K562 (cell line): ENCODE measurements around the gene COL15A1. TPM values are rescaled to one million over a fixed set of nuclear protein-coding genes. Genes with fewer than 3 reads are reported as not detected.
A peak's percentile ranks its signal among the peaks of the same experiment; 100 is the strongest.

ENCODE experiments used
- CBX3 ChIP-seq, 2 experiments: IDR thresholded peaks; 1 replicate in 1 of 2; 2 replicates in 1 of 2; pipeline ENCODE4 v1.6.1; 2012; ENCODE audit warnings: inconsistent platforms in 2 of 2, low read length in 2 of 2, borderline replicate concordance in 1 of 2, control low read depth in 1 of 2
- CTBP1 ChIP-seq: fragments of 450-650 bp; IDR thresholded peaks from 2 replicates; pipeline ENCODE4 v1.6.1; 2016; ENCODE audit warnings: borderline replicate concordance
- EGR1 ChIP-seq: fragments of 450-650 bp; conservative IDR thresholded peaks from 2 replicates; pipeline ENCODE4 v1.6.1; 2017; ENCODE audit warnings: mild to moderate bottlenecking
- GATA2 ChIP-seq: sonication (generic); formaldehyde crosslinking; IDR thresholded peaks from 2 replicates; pipeline ENCODE4 v1.4.0; 2020; ENCODE audit warnings: mild to moderate bottlenecking, missing genetic modification reagents
- HDAC1 ChIP-seq, 2 experiments: fragments of 450-650 bp; IDR thresholded peaks; 2 replicates each; pipeline ENCODE4 v1.6.1; 2016 to 2017; ENCODE audit warnings: inconsistent platforms in 1 of 2, mild to moderate bottlenecking in 1 of 2, moderate library complexity in 1 of 2
- KDM5B ChIP-seq: fragments of 200-600 bp; sonication (generic); IDR thresholded peaks from 2 replicates; pipeline ENCODE4 v1.6.1; 2012; ENCODE audit warnings: low read depth, mild to moderate bottlenecking, moderate library complexity, low read length, control low read depth, inconsistent platforms; ENCODE audit not compliant: insufficient replicate concordance
- LARP7 ChIP-seq: fragments of 450-650 bp; IDR thresholded peaks from 2 replicates; pipeline ENCODE4 v1.6.1; 2016
- MTA2 ChIP-seq: fragments of 450-650 bp; IDR thresholded peaks from 2 replicates; pipeline ENCODE4 v1.6.1; 2016; ENCODE audit warnings: low read depth
- PHB2 ChIP-seq: fragments of 450-650 bp; IDR thresholded peaks from 2 replicates; pipeline ENCODE4 v1.6.1; 2017; ENCODE audit warnings: low read depth
- POLR2G ChIP-seq: fragments of 200-400 bp; formaldehyde crosslinking; IDR thresholded peaks from 2 replicates; pipeline ENCODE4 v1.6.1; 2017; ENCODE audit warnings: low read depth, mild to moderate bottlenecking, antibody characterized with exemption, low read length, moderate library complexity
- ZNF830 ChIP-seq: fragments of 250-450 bp; sonication (Bioruptor Pico); IDR thresholded peaks from 2 replicates; pipeline ENCODE4 v1.5.0; 2021; ENCODE audit warnings: mild to moderate bottlenecking
- polyA plus RNA-seq, 8 experiments: library from polyadenylated mRNA; depleted of rRNA in 4 of 8; stranded (reverse) in 5 of 8; unstranded in 3 of 8; fragments of >200 nt; fragmentation: Nextera tagmentation in 2 of 8; fragmentation: Illumina TruSeq in 1 of 8; extraction: Ambion mirVana in 2 of 8; extraction: Trizol in 1 of 8; gene quantifications; 2 replicates each; pipeline versions ENCODE4 v1.2.1 to v1.2.3, GENCODE V29; 2011 to 2014; ENCODE audit warnings: inconsistent platforms in 1 of 8, missing spikeins in 1 of 8
- total RNA-seq, 7 experiments: library from RNA; depleted of rRNA in 6 of 7; stranded (reverse); fragments of >200 nt in 6 of 7; fragmentation: Illumina TruSeq in 2 of 7; extraction: Trizol in 2 of 7; gene quantifications; 2 replicates each; pipeline versions ENCODE4 v1.2.1 to v1.2.3, GENCODE V29; 2011 to 2021; ENCODE audit warnings: low replicate concordance in 1 of 7
- TF ChIP-seq, protein P1 (sequence below): fragments of 450-650 bp; formaldehyde crosslinking; IDR thresholded peaks from 2 replicates; pipeline ENCODE4 v1.4.0; 2020; ENCODE audit warnings: mild to moderate bottlenecking
- TF ChIP-seq, protein P2 (sequence below): IDR thresholded peaks from 2 replicates; pipeline ENCODE4 v1.6.1; 2011; ENCODE audit warnings: borderline replicate concordance, low read depth, mild to moderate bottlenecking, moderate library complexity, low read length; ENCODE audit not compliant: insufficient read depth, poor library complexity, severe bottlenecking
- TF ChIP-seq, protein P3 (sequence below), 2 experiments: fragments of 450-650 bp; IDR thresholded peaks; 2 replicates each; pipeline ENCODE4 v1.6.1; 2018; ENCODE audit warnings: mild to moderate bottlenecking in 2 of 2, low read depth in 1 of 2; ENCODE audit not compliant: partially characterized antibody in 2 of 2

COL15A1 gene
- total and polyA plus RNA-seq, 9 of the 15 experiments (the other 6 are each of a cell fraction or from before 2014, with no cell fraction given): 0.46 to 5.1 (median 2.6) TPM

DNA sequence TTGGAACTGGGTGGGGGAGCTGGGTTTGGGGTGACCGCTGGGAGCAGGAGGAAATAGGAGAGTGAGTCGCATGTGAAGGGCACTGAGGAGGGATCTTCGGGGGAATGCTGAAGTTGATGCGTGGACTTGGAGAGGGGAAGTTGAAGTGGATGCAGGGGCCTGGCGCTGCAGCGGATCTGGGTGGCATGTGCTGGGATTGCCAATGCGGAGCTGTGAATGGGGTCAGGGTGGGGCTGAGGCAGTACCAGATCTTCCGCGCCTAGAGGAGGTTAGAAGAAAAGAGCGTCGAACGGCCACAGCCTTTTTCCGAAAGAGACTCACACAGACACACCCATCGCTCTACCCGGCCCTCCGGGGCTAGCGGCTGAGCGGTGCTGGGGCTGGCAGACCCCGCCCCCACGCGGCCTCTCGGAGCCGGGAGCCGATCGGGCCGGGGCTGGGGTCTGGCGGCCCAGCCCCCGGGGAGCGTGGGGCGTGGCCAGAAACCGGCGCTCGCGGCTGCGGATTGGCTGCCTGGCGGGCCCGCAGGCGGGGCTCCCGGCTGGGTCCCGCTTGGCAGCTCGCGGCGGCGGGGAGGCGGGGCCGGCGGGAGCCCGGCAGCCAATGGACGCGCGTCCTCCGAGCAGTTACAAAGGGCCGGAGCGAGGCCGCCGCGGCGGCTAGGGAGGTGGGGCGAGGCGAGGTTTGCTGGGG lies 160.9 kb downstream of the COL15A1 start, which contains the start of gene TGFBR1 (continued):
- TF ChIP-seq ZNF830 (CRISPR knock-in tag): no peak
- peak; percentile 21; the same call in 1 of the 2 replicates for TF ChIP-seq EGR1
- TF ChIP-seq POLR2G: peak; percentile 91
- TF ChIP-seq, protein P1, sequence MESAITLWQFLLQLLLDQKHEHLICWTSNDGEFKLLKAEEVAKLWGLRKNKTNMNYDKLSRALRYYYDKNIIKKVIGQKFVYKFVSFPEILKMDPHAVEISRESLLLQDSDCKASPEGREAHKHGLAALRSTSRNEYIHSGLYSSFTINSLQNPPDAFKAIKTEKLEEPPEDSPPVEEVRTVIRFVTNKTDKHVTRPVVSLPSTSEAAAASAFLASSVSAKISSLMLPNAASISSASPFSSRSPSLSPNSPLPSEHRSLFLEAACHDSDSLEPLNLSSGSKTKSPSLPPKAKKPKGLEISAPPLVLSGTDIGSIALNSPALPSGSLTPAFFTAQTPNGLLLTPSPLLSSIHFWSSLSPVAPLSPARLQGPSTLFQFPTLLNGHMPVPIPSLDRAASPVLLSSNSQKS (CRISPR knock-in tag): no peak
- TF ChIP-seq, protein P2, sequence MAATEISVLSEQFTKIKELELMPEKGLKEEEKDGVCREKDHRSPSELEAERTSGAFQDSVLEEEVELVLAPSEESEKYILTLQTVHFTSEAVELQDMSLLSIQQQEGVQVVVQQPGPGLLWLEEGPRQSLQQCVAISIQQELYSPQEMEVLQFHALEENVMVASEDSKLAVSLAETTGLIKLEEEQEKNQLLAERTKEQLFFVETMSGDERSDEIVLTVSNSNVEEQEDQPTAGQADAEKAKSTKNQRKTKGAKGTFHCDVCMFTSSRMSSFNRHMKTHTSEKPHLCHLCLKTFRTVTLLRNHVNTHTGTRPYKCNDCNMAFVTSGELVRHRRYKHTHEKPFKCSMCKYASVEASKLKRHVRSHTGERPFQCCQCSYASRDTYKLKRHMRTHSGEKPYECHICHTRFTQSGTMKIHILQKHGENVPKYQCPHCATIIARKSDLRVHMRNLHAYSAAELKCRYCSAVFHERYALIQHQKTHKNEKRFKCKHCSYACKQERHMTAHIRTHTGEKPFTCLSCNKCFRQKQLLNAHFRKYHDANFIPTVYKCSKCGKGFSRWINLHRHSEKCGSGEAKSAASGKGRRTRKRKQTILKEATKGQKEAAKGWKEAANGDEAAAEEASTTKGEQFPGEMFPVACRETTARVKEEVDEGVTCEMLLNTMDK: no peak
- peak in 1 of 2 experiments; percentile 78; a peak in 2 of 4 replicates for TF ChIP-seq HDAC1 (IDR thresholded peaks at IDR 0.05)
- no peak for TF ChIP-seq CBX3 (IDR thresholded peaks at IDR 0.05; ENCODE audit: borderline replicate concordance in 1 of 2, low read length in 2 of 2)
- TF ChIP-seq, protein P3, sequence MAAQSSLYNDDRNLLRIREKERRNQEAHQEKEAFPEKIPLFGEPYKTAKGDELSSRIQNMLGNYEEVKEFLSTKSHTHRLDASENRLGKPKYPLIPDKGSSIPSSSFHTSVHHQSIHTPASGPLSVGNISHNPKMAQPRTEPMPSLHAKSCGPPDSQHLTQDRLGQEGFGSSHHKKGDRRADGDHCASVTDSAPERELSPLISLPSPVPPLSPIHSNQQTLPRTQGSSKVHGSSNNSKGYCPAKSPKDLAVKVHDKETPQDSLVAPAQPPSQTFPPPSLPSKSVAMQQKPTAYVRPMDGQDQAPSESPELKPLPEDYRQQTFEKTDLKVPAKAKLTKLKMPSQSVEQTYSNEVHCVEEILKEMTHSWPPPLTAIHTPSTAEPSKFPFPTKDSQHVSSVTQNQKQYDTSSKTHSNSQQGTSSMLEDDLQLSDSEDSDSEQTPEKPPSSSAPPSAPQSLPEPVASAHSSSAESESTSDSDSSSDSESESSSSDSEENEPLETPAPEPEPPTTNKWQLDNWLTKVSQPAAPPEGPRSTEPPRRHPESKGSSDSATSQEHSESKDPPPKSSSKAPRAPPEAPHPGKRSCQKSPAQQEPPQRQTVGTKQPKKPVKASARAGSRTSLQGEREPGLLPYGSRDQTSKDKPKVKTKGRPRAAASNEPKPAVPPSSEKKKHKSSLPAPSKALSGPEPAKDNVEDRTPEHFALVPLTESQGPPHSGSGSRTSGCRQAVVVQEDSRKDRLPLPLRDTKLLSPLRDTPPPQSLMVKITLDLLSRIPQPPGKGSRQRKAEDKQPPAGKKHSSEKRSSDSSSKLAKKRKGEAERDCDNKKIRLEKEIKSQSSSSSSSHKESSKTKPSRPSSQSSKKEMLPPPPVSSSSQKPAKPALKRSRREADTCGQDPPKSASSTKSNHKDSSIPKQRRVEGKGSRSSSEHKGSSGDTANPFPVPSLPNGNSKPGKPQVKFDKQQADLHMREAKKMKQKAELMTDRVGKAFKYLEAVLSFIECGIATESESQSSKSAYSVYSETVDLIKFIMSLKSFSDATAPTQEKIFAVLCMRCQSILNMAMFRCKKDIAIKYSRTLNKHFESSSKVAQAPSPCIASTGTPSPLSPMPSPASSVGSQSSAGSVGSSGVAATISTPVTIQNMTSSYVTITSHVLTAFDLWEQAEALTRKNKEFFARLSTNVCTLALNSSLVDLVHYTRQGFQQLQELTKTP (IDR thresholded peaks at IDR 0.05; ENCODE audit: low read depth in 1 of 2, partially characterized antibody in 2 of 2): no peak
- 0 out of 2 replicates have a peak, but pooled peaks have one; percentile 40 for TF ChIP-seq PHB2
- peak; percentile 86; the same call in 1 of the 2 replicates for TF ChIP-seq LARP7
- TF ChIP-seq CTBP1: peak; percentile 80
- TF ChIP-seq MTA2: no peak
- TF ChIP-seq GATA2 (CRISPR knock-in tag): no peak
- TF ChIP-seq KDM5B: peak; percentile 25
